CD4-positive, alpha-beta T cell treated with Interleukin-17A for 1 hour (primary cell): ENCODE results near the gene SPPL2B.
"Not testable (repeated sequence)": the region's sequence is repeated elsewhere in the genome, so short reads cannot be mapped to it uniquely, and the experiment has no call there.

Source experiments
- DNase-seq: peaks from one replicate; pipeline ENCODE4 v3.0.0-alpha.2; 2020

Gene SPPL2B

GRCh38 chr19:2338751-2339643 is 10.5 kb downstream of the SPPL2B start:
- no peak for DNase-seq

- DNase-seq: no peak
These were observed 11.3 kb downstream of the SPPL2B start for GRCh38 chr19:2339644-2340310.

GRCh38 chr19:2340496-2341243 is 12.2 kb downstream of the SPPL2B start:
- DNase-seq: no peak

GRCh38 chr19:2341244-2341751 is 12.8 kb downstream of the SPPL2B start:
- DNase-seq: no peak

GRCh38 chr19:2341982-2342381 is 13.5 kb downstream of the SPPL2B start:
- DNase-seq: no peak

- no peak for DNase-seq
These were observed 14.3 kb downstream of the SPPL2B start for GRCh38 chr19:2342656-2343288.

- DNase-seq: no peak
These were observed 15.0 kb downstream of the SPPL2B start for GRCh38 chr19:2343289-2343982.

- no peak for DNase-seq
These were observed 15.9 kb downstream of the SPPL2B start for GRCh38 chr19:2344381-2344870.

- DNase-seq: no peak
These were observed 16.6 kb downstream of the SPPL2B start for GRCh38 chr19:2345076-2345475.

- DNase-seq: no peak
These were observed 17.5 kb downstream of the SPPL2B start for GRCh38 chr19:2345794-2346663.

GRCh38 chr19:2349818-2350217 is 21.3 kb downstream of the SPPL2B start:
- DNase-seq: not testable (repeated sequence)

- DNase-seq: no peak
These were observed 22.2 kb downstream of the SPPL2B start for GRCh38 chr19:2350656-2351055.

GRCh38 chr19:2351591-2351990 is 23.1 kb downstream of the SPPL2B start:
- DNase-seq: no peak

- DNase-seq: no peak
These were observed 23.6 kb downstream of the SPPL2B start for GRCh38 chr19:2352121-2352520.

- no peak for DNase-seq
These were observed 24.8 kb downstream of the SPPL2B start for GRCh38 chr19:2353159-2353886.

GRCh38 chr19:2353887-2354592 is 25.6 kb downstream of the SPPL2B start:
- no peak for DNase-seq

GRCh38 chr19:2354670-2355069 is 26.2 kb downstream of the SPPL2B start:
- DNase-seq: no peak

- DNase-seq: no peak
These were observed 26.9 kb downstream of the SPPL2B start for GRCh38 chr19:2355168-2356035.
